LNCAP (cell line): ENCODE results near the gene ECPAS.

Experiments
- TF ChIP-seq, protein P1 (sequence below): fragments of 450-650 bp; IDR thresholded peaks from 2 replicates; pipeline ENCODE4 v1.5.1; 2017; ENCODE audit warnings: mild to moderate bottlenecking

Gene ECPAS, protein sequence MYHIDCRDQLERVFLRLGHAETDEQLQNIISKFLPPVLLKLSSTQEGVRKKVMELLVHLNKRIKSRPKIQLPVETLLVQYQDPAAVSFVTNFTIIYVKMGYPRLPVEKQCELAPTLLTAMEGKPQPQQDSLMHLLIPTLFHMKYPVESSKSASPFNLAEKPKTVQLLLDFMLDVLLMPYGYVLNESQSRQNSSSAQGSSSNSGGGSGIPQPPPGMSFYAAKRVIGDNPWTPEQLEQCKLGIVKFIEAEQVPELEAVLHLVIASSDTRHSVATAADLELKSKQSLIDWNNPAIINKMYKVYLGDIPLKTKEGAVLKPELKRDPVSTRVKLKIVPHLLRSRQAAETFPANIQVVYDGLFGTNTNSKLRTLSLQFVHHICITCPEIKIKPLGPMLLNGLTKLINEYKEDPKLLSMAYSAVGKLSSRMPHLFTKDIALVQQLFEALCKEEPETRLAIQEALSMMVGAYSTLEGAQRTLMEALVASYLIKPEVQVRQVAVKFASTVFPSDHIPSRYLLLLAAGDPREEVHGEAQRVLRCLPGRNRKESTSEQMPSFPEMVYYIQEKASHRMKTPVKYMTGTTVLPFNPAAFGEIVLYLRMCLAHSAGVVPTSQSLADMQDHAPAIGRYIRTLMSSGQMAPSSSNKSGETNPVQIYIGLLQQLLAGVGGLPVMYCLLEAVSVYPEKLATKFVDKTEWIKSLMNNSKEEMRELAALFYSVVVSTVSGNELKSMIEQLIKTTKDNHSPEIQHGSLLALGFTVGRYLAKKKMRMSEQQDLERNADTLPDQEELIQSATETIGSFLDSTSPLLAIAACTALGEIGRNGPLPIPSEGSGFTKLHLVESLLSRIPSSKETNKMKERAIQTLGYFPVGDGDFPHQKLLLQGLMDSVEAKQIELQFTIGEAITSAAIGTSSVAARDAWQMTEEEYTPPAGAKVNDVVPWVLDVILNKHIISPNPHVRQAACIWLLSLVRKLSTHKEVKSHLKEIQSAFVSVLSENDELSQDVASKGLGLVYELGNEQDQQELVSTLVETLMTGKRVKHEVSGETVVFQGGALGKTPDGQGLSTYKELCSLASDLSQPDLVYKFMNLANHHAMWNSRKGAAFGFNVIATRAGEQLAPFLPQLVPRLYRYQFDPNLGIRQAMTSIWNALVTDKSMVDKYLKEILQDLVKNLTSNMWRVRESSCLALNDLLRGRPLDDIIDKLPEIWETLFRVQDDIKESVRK (N-terminal part only)

DNA sequence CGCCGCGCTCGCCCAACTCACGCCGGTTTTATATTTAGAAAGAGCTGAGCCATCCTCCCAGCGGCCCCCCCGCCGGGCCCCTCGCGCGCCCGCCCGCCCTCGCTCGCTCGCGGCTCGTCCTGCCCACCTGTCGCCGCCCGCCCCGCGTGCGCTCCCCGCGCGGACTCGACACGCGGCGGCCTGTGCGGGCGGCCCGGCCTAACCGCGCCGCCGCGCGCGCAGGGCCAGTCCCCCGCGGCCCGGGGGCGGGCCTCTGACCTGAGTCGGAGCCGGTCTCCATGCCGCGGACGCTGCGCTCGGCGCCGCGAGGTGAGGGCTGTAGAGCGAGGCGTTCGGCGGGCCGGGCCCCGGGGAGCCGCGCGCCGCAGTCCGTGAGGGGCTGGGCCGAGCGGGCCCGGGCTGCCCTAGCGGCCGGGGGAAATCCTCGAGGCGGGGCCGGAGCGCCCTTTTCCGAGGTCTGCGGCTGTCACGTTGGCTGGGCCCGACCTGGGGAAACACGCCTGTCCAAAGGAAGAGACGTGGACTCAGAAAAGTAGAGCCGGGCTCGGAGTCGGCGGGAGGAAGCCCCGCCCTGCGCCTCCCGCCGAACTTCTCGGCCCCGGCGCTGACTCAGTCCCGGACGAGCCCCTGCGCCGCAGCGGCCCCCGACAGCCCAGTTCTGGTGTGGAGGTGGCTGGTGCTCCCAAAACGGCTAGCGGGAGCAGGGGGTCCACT is at the start of gene ECPAS:
ECPAS (minus strand) TSS at position 526 of the 714 bp plus-strand sequence. CDS start 11,465 bp downstream, outside the sequence.
- TF ChIP-seq, protein P1, sequence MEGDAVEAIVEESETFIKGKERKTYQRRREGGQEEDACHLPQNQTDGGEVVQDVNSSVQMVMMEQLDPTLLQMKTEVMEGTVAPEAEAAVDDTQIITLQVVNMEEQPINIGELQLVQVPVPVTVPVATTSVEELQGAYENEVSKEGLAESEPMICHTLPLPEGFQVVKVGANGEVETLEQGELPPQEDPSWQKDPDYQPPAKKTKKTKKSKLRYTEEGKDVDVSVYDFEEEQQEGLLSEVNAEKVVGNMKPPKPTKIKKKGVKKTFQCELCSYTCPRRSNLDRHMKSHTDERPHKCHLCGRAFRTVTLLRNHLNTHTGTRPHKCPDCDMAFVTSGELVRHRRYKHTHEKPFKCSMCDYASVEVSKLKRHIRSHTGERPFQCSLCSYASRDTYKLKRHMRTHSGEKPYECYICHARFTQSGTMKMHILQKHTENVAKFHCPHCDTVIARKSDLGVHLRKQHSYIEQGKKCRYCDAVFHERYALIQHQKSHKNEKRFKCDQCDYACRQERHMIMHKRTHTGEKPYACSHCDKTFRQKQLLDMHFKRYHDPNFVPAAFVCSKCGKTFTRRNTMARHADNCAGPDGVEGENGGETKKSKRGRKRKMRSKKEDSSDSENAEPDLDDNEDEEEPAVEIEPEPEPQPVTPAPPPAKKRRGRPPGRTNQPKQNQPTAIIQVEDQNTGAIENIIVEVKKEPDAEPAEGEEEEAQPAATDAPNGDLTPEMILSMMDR, result no peak

- TF ChIP-seq, protein P1, result no peak
Observed at GRCh38 chr9:111533099-111533790, 49.1 kb upstream of the ECPAS start.

DNA sequence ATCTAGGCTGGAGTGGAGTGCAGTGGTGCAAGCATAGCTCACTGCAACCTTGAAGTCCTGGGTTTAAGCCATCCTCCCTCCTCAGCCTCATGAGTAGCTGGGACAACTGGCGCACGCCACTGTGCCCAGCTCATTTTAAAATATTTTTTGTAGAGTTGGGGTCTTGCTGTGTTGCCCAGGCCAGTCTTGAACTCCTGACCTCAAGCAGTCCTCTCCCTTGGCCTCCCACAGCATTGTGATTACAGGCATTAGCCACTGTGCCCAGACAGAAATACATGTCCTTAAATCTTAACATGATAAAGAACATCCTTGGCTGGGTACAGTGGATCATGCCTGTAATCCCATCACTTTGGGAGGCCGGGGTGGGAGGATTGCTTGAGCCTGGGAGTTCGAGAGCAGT is 47.5 kb upstream of the ECPAS start:
- TF ChIP-seq, protein P1, result no peak

DNA sequence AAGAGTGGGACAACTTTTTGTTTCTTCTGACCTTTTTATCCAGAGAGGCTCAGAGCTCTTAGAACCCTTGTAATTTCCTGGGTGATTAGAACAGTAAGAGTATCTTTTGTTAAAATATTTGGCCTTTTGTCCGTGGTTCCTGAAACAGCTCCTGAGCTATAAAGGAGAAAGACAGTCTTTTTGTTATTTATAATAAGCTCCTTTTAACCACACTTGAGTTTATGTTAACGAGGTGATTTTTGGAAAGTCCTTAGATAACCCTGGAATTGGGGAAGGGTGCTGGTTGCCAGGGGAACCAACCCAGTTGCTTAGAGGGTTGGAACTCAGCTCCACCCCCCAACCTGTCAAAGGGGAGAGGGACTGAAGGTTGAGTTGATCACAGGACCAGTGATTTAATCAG is 45.6 kb upstream of the ECPAS start:
- TF ChIP-seq, protein P1, result no peak

GRCh38 chr9:111527347-111527746 is 43.2 kb upstream of the ECPAS start:
- TF ChIP-seq, protein P1, result no peak

- TF ChIP-seq, protein P1, result no peak
Observed at GRCh38 chr9:111525056-111525977, 41.1 kb upstream of the ECPAS start, which contains the start of gene ZNF483. Gene ZNF483, plus strand, starts transcription at chr9:111525179. Its CDS starts 2,217 bp downstream, at chr9:111527396.
